Mesenchymal stem cell (in vitro differentiated cells and primary cell): ENCODE measurements around the gene POLR3H.

Experiments used
- DNase-seq: peaks from one replicate; pipeline ENCODE4 v3.0.0-alpha.2; 2013
- H2AFZ ChIP-seq: one replicate; pipeline ENCODE4 v1.6.1; 2013; ENCODE audit warnings: low read depth, mild to moderate bottlenecking, control low read depth, inconsistent platforms, low read length, moderate library complexity
- H2AK5ac ChIP-seq: 2 replicates; pipeline ENCODE4 v1.6.1; 2013; ENCODE audit warnings: low read length, moderate library complexity, mild to moderate bottlenecking, inconsistent platforms; ENCODE audit not compliant: severe bottlenecking
- H2BK120ac ChIP-seq: one replicate; pipeline ENCODE4 v1.6.1; 2013; ENCODE audit warnings: low read depth, mild to moderate bottlenecking, inconsistent platforms, low read length, moderate library complexity
- H2BK12ac ChIP-seq, 2 experiments: one replicate each; pipeline ENCODE4 v1.6.1; 2013; ENCODE audit warnings: inconsistent platforms in 2 of 2, low read length in 2 of 2, mild to moderate bottlenecking in 2 of 2, moderate library complexity in 2 of 2, control low read depth in 1 of 2
- H2BK15ac ChIP-seq: one replicate; pipeline ENCODE4 v1.6.1; 2013; ENCODE audit warnings: mild to moderate bottlenecking, low read depth, inconsistent platforms; ENCODE audit not compliant: poor library complexity, severe bottlenecking
- H2BK5ac ChIP-seq: 2 replicates; pipeline ENCODE4 v1.6.1; 2013; ENCODE audit warnings: low read depth, mild to moderate bottlenecking, low read length, control low read depth, inconsistent platforms; ENCODE audit not compliant: poor library complexity, severe bottlenecking
- H3K14ac ChIP-seq, 2 experiments: one replicate each; pipeline ENCODE4 v1.6.1; 2013; ENCODE audit warnings: inconsistent platforms in 2 of 2, low read length in 2 of 2, control low read depth in 1 of 2, mild to moderate bottlenecking in 1 of 2, moderate library complexity in 1 of 2
- H3K18ac ChIP-seq, 2 experiments: one replicate each; pipeline ENCODE4 v1.6.1; 2013; ENCODE audit warnings: inconsistent platforms in 2 of 2, low read length in 2 of 2, control low read depth in 1 of 2, low read depth in 1 of 2, mild to moderate bottlenecking in 1 of 2
- H3K23ac ChIP-seq, 2 experiments: one replicate each; pipeline ENCODE4 v1.6.1; 2013; ENCODE audit warnings: inconsistent platforms in 2 of 2, low read length in 2 of 2, mild to moderate bottlenecking in 2 of 2, moderate library complexity in 2 of 2, control low read depth in 1 of 2
- H3K27ac ChIP-seq: 2 replicates; pipeline ENCODE4 v1.5.1; 2013; ENCODE audit warnings: mild to moderate bottlenecking, moderate library complexity, low read length, control low read depth, inconsistent platforms; ENCODE audit not compliant: poor library complexity, severe bottlenecking
- H3K27me3 ChIP-seq, 2 experiments: 2 replicates each; pipeline versions ENCODE4 v1.6.1 to v1.7.0; 2013; ENCODE audit warnings: low read length in 2 of 2, mild to moderate bottlenecking in 2 of 2, moderate library complexity in 2 of 2, control low read depth in 1 of 2, inconsistent platforms in 1 of 2; ENCODE audit not compliant: control insufficient read depth in 1 of 2, insufficient read depth in 1 of 2
- H3K36me3 ChIP-seq, 2 experiments: 2 replicates each; pipeline versions ENCODE4 v1.6.1 to v1.7.0; 2013; ENCODE audit warnings: low read length in 2 of 2, control low read depth in 1 of 2, inconsistent platforms in 1 of 2, low read depth in 1 of 2, mild to moderate bottlenecking in 1 of 2; ENCODE audit not compliant: insufficient read depth in 2 of 2, control insufficient read depth in 1 of 2
- H3K4ac ChIP-seq, 2 experiments: one replicate each; pipeline ENCODE4 v1.6.1; 2013; ENCODE audit warnings: inconsistent platforms in 2 of 2, low read length in 2 of 2, mild to moderate bottlenecking in 2 of 2, moderate library complexity in 2 of 2, control low read depth in 1 of 2, low read depth in 1 of 2
- H3K4me1 ChIP-seq: 2 replicates; pipeline ENCODE4 v1.6.1; 2013; ENCODE audit warnings: low read depth, low read length, control low read depth; ENCODE audit not compliant: control insufficient read depth, insufficient read depth
- H3K4me2 ChIP-seq: 2 replicates; pipeline ENCODE4 v1.6.1; 2013; ENCODE audit warnings: low read length, mild to moderate bottlenecking, inconsistent platforms; ENCODE audit not compliant: poor library complexity, severe bottlenecking
- H3K4me3 ChIP-seq, 2 experiments: 2 replicates each; pipeline versions ENCODE4 v1.5.1 to v1.7.0; 2013; ENCODE audit warnings: low read length in 2 of 2, mild to moderate bottlenecking in 2 of 2, control low read depth in 1 of 2, low read depth in 1 of 2; ENCODE audit not compliant: insufficient read depth in 1 of 2
- H3K79me1 ChIP-seq: replicated peaks from 2 replicates; pipeline ENCODE4 v1.6.1; 2013; ENCODE audit warnings: mild to moderate bottlenecking, control low read depth, low read length, inconsistent platforms; ENCODE audit not compliant: poor library complexity, severe bottlenecking
- H3K9ac ChIP-seq: 2 replicates; pipeline ENCODE4 v1.7.0; 2013; ENCODE audit warnings: mild to moderate bottlenecking, low read length, moderate library complexity
- H3K9me3 ChIP-seq: 2 replicates; pipeline ENCODE4 v1.7.0; 2013; ENCODE audit warnings: mild to moderate bottlenecking, low read length; ENCODE audit not compliant: control insufficient read depth
- H4K8ac ChIP-seq: one replicate; pipeline ENCODE4 v1.6.1; 2013; ENCODE audit warnings: inconsistent platforms, mild to moderate bottlenecking, low read length, moderate library complexity
- H4K91ac ChIP-seq: one replicate; pipeline ENCODE4 v1.6.1; 2013; ENCODE audit warnings: mild to moderate bottlenecking, low read length, inconsistent platforms
- WGBS: methylation state at CpG from one replicate; pipeline ENCODE4 v1.1.7; 2013; ENCODE audit warnings: mixed read lengths; 5-methylcytosine and 5-hydroxymethylcytosine counted together

Gene POLR3H

GRCh38 chr22:41491374-41492100 is 52.7 kb downstream of the POLR3H start:
- Histone ChIP-seq H4K91ac (no peak overlapping the region), H2BK120ac (no peak overlapping the region), H2BK15ac (no peak overlapping the region), H3K14ac (no peak overlapping the region), H3K4me1 (peaks cover 2% of the 10 kb centered on the region), H3K4ac (no peak overlapping the region), H4K8ac (no peak overlapping the region), H3K27me3 (no peaks in the 10 kb centered on the region), H3K9me3 (no peaks in the 10 kb centered on the region), H3K23ac (no peak overlapping the region), H2AFZ (no peak overlapping the region), H3K18ac (no peak overlapping the region), H3K79me1 (peaks cover 30% of the 10 kb centered on the region), H3K4me2 (no peak overlapping the region), H2BK12ac (no peak overlapping the region), H3K4me3 (no peak overlapping the region), H3K9ac (peak overlapping the region; percentile 4), H2AK5ac (no peak overlapping the region), H3K27ac (no peak overlapping the region), H2BK5ac (no peak overlapping the region), H3K36me3 (peaks cover 6 to 7% of the 10 kb centered on the region in 2 experiments)
- WGBS: 83% methylated on average over 2 of the region's 5 CpGs
- DNase-seq: no peak

- no peak overlapping the region for H3K4me3 ChIP-seq
Measured at GRCh38 chr22:41488596-41489385, 55.5 kb downstream of the POLR3H start.

GRCh38 chr22:41488076-41488475 is 56.2 kb downstream of the POLR3H start:
- Histone ChIP-seq H2AK5ac (no peak overlapping the region), H2BK12ac (no peak overlapping the region), H2BK5ac (no peak overlapping the region), H3K4me1 (peaks cover 3% of the 10 kb centered on the region), H3K79me1 (peaks cover 24% of the 10 kb centered on the region), H3K36me3 (no peaks in the 10 kb centered on the region), H3K4me3 (no peak overlapping the region), H3K4ac (no peak overlapping the region), H2BK15ac (no peak overlapping the region), H3K9me3 (no peaks in the 10 kb centered on the region), H3K14ac (no peak overlapping the region), H3K23ac (no peak overlapping the region), H2AFZ (no peak overlapping the region), H4K8ac (no peak overlapping the region), H3K27me3 (no peaks in the 10 kb centered on the region), H3K4me2 (no peak overlapping the region), H4K91ac (no peak overlapping the region), H2BK120ac (no peak overlapping the region), H3K18ac (no peak overlapping the region), H3K27ac (no peak overlapping the region), H3K9ac (no peak overlapping the region)
- 96% methylated on average over 4 of the region's 4 CpGs for WGBS
- DNase-seq: no peak

More at GRCh38 chr22:41488596-41489385, 55.5 kb downstream of the POLR3H start:
- H3K79me1 ChIP-seq: peaks cover 24% of the 10 kb centered on the region
- WGBS: 94% methylated on average over 3 of the region's 3 CpGs
- no peak overlapping the region for H3K4me2 ChIP-seq
- no peak overlapping the region for H3K23ac ChIP-seq
- H2BK120ac ChIP-seq: no peak overlapping the region
- H4K8ac ChIP-seq: no peak overlapping the region
- no peaks in the 10 kb centered on the region for H3K36me3 ChIP-seq
- H3K4ac ChIP-seq: no peak overlapping the region
- no peaks in the 10 kb centered on the region for H3K9me3 ChIP-seq
- no peak for DNase-seq
- no peaks in the 10 kb centered on the region for H3K27me3 ChIP-seq
- H4K91ac ChIP-seq: no peak overlapping the region
- H2AFZ ChIP-seq: no peak overlapping the region
- H3K18ac ChIP-seq: no peak overlapping the region
- no peak overlapping the region for H2AK5ac ChIP-seq
- no peak overlapping the region for H3K9ac ChIP-seq
- H2BK12ac ChIP-seq: no peak overlapping the region
- H3K27ac ChIP-seq: no peak overlapping the region
- H3K4me1 ChIP-seq: peaks cover 2% of the 10 kb centered on the region
- H2BK15ac ChIP-seq: no peak overlapping the region
- H2BK5ac ChIP-seq: no peak overlapping the region
- no peak overlapping the region for H3K14ac ChIP-seq
